WTC11 (cell line): Measurements from ENCODE around the gene CAPZB. TPM values are rescaled to one million over a fixed set of nuclear protein-coding genes. Genes with fewer than 3 reads are reported as not detected.

ENCODE experiments used
- ATAC-seq: fragments of 200-7000 bp; cut with Tn5 transposase; 2 replicates; pipeline ENCODE4 v1.10.0; 2021; ENCODE audit warnings: mild to moderate bottlenecking, moderate library complexity
- CTCF ChIA-PET: fragments of 300-600 bp; sonication (Branson Sonifier 250); formaldehyde crosslinking; loops from one replicate; lab custom pipeline; 2021; ENCODE audit warnings: antibody characterized with exemption; lab: Charles Lee
- POLR2A ChIA-PET: fragments of 350-600 bp; sonication (Branson Sonifier 250); formaldehyde crosslinking; loops from one replicate; lab custom pipeline; 2021; ENCODE audit warnings: antibody characterized with exemption; lab: Charles Lee
- DNase-seq: peaks from one replicate; pipeline ENCODE4 v3.0.0; 2021; ENCODE audit warnings: low spot score
- H3K27ac Mint-ChIP-seq: 2 replicates; pipeline ENCODE4 v1.8.0; 2021; ENCODE audit warnings: mixed read lengths
- H3K27me3 Mint-ChIP-seq: 2 replicates; pipeline ENCODE4 v1.8.0; 2021; ENCODE audit warnings: low read depth, mild to moderate bottlenecking, moderate library complexity, mixed read lengths
- H3K36me3 Mint-ChIP-seq: 2 replicates; pipeline ENCODE4 v1.8.0; 2021; ENCODE audit warnings: mixed read lengths
- H3K4me1 Mint-ChIP-seq: 2 replicates; pipeline ENCODE4 v1.8.0; 2022; ENCODE audit warnings: mixed read lengths
- H3K4me3 Mint-ChIP-seq: 2 replicates; pipeline ENCODE4 v1.8.0; 2021; ENCODE audit warnings: mild to moderate bottlenecking, moderate library complexity, mixed read lengths
- H3K9me3 Mint-ChIP-seq: 2 replicates; pipeline ENCODE4 v1.8.0; 2021; ENCODE audit warnings: mixed read lengths
- ATF6 ChIP-seq: sonication (generic); formaldehyde crosslinking; IDR thresholded peaks from 2 replicates; pipeline ENCODE4 v1.8.1; 2023; ENCODE audit warnings: mild to moderate bottlenecking, missing genetic modification reagents
- CDX4 ChIP-seq: fragments of 250-450 bp; sonication (Bioruptor Pico); IDR thresholded peaks from 2 replicates; pipeline ENCODE4 v1.9.0; 2021; ENCODE audit warnings: moderate library complexity, mild to moderate bottlenecking, inconsistent platforms, borderline replicate concordance
- CREB1 ChIP-seq: sonication (generic); formaldehyde crosslinking; IDR thresholded peaks from 2 replicates; pipeline ENCODE4 v1.8.0; 2023; ENCODE audit warnings: mild to moderate bottlenecking, missing genetic modification reagents
- CTCF ChIP-seq: fragments of 200-600 bp; IDR thresholded peaks from 2 replicates; pipeline ENCODE4 v1.8.0; 2022; ENCODE audit warnings: antibody characterized with exemption
- EMX1 ChIP-seq: fragments of 250-450 bp; sonication (Bioruptor Pico); IDR thresholded peaks from 2 replicates; pipeline ENCODE4 v1.8.0; 2021; ENCODE audit warnings: mild to moderate bottlenecking
- FOXJ3 ChIP-seq: sonication (generic); formaldehyde crosslinking; IDR thresholded peaks from 2 replicates; pipeline ENCODE4 v1.9.0; 2021; ENCODE audit warnings: missing genetic modification reagents, mild to moderate bottlenecking, borderline replicate concordance
- GRHL2 ChIP-seq: fragments of 250-450 bp; sonication (Bioruptor Pico); IDR thresholded peaks from 2 replicates; pipeline ENCODE4 v1.8.0; 2022; ENCODE audit warnings: mild to moderate bottlenecking, moderate library complexity; ENCODE audit not compliant: insufficient replicate concordance, severe bottlenecking
- GTF2I ChIP-seq: fragments of 250-450 bp; sonication (Bioruptor Pico); conservative IDR thresholded peaks from 2 replicates; pipeline ENCODE4 v1.4.0; 2021; ENCODE audit warnings: mild to moderate bottlenecking
- HMGA2 ChIP-seq: fragments of 250-450 bp; sonication (Bioruptor Pico); IDR thresholded peaks from 2 replicates; pipeline ENCODE4 v1.4.0; 2021; ENCODE audit warnings: mild to moderate bottlenecking, moderate library complexity
- HMGXB4 ChIP-seq: sonication (generic); formaldehyde crosslinking; IDR thresholded peaks from 2 replicates; pipeline ENCODE4 v1.8.1; 2023; ENCODE audit warnings: mild to moderate bottlenecking, moderate library complexity, missing genetic modification reagents
- MXD4 ChIP-seq: fragments of 250-450 bp; sonication (Bioruptor Pico); IDR thresholded peaks from 2 replicates; pipeline ENCODE4 v1.8.0; 2021; ENCODE audit warnings: mild to moderate bottlenecking, moderate library complexity, borderline replicate concordance
- NFE2L1 ChIP-seq: sonication (generic); formaldehyde crosslinking; IDR thresholded peaks from 2 replicates; pipeline ENCODE4 v1.8.1; 2023; ENCODE audit warnings: missing genetic modification reagents
- NFYB ChIP-seq: sonication (generic); formaldehyde crosslinking; conservative IDR thresholded peaks from 2 replicates; pipeline ENCODE4 v1.8.0; 2022; ENCODE audit warnings: low read depth, missing genetic modification reagents
- OVOL2 ChIP-seq: fragments of 250-450 bp; sonication (Bioruptor Pico); IDR thresholded peaks from 2 replicates; pipeline ENCODE4 v1.9.0; 2021; ENCODE audit warnings: mild to moderate bottlenecking, borderline replicate concordance
- SP1 ChIP-seq: sonication (generic); formaldehyde crosslinking; conservative IDR thresholded peaks from 2 replicates; pipeline ENCODE4 v1.8.1; 2022; ENCODE audit warnings: missing genetic modification reagents
- TEAD1 ChIP-seq: sonication (generic); formaldehyde crosslinking; IDR thresholded peaks from 2 replicates; pipeline ENCODE4 v1.8.0; 2022; ENCODE audit warnings: mild to moderate bottlenecking, missing genetic modification reagents
- ZNF416 ChIP-seq: fragments of 250-450 bp; sonication (Bioruptor Pico); IDR thresholded peaks from 2 replicates; pipeline ENCODE4 v1.9.0; 2021; ENCODE audit warnings: mild to moderate bottlenecking, inconsistent platforms
- ZNF423 ChIP-seq: fragments of 250-450 bp; sonication (Bioruptor Pico); IDR thresholded peaks from 2 replicates; pipeline ENCODE4 v2.1.2; 2022; ENCODE audit warnings: mild to moderate bottlenecking, moderate library complexity
- total RNA-seq: library from RNA; stranded (reverse); gene quantifications from 3 replicates; pipeline ENCODE4 v1.2.3, GENCODE V29; 2021
- TF ChIP-seq, protein P1 (sequence below): fragments of 250-450 bp; sonication (Bioruptor Pico); IDR thresholded peaks from 2 replicates; pipeline ENCODE4 v1.9.0; 2021; ENCODE audit warnings: mild to moderate bottlenecking
- TF ChIP-seq, protein P2 (sequence below): sonication (generic); formaldehyde crosslinking; IDR thresholded peaks from 2 replicates; pipeline ENCODE4 v1.8.0; 2023; ENCODE audit warnings: missing genetic modification reagents, mild to moderate bottlenecking, borderline replicate concordance

Gene CAPZB
- total RNA-seq, 1 experiment from 2014 or later: 348 TPM

DNA sequence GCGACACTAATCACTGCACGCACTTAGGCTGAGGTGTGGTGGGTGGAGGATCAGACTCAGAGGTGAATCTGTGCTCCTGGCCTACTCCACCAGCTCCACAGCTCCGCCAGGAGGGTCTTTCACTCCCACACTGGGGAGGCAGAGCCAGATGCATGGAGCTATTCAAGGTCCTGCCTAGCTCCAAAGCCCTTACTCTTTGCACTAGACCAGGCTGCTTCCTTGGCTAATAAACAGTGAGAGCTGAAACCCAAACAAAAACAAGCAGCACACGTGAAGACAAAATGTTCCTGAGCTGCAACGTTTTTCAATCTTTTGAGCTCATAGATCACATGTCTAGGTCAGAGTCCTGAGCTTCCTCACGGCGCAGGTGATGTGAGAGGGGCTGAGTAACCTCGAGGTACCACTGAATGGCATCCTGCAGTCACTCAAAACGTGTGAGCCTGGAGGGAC, 19.2 kb downstream of the CAPZB start:
- Mint-ChIP-seq H3K36me3 (peaks cover 11% of the 10 kb centered on the region), H3K4me1 (peaks cover 81% of the 10 kb centered on the region), H3K27me3 (no peaks in the 10 kb centered on the region), H3K9me3 (peaks cover 3% of the 10 kb centered on the region; the same call in 1 of the 2 replicates), H3K4me3 (no peak overlapping the region), H3K27ac (no peak overlapping the region)
- DNase-seq (no peak), ATAC-seq (peak; percentile 20)
- ChIA-PET CTCF (interaction anchor here (1.0 to 3.3 kb wide), 9 partner anchors 18 to 188 kb away, joined by 3 to 11 read pairs (median 4); no protein-coding TSS in a partner anchor), POLR2A (interaction anchor here (0.6 to 1.1 kb wide), 2 partner anchors 16 to 888 kb away, joined by 3 to 4 read pairs; no protein-coding TSS in a partner anchor)
- TF ChIP-seq HMGXB4 (CRISPR knock-in tag): no peak
- no peak for TF ChIP-seq EMX1 (CRISPR knock-in tag)
- TF ChIP-seq MXD4 (CRISPR knock-in tag): no peak

- Mint-ChIP-seq H3K36me3 (peaks cover 11% of the 10 kb centered on the region), H3K9me3 (peaks cover 3% of the 10 kb centered on the region; the same call in 1 of the 2 replicates), H3K4me3 (no peak overlapping the region), H3K4me1 (peaks cover 82% of the 10 kb centered on the region), H3K27ac (peak overlapping the region; percentile 20; the same call in 1 of the 2 replicates), H3K27me3 (no peaks in the 10 kb centered on the region)
- POLR2A ChIA-PET: interaction anchor here (1.1 kb wide), 1 partner anchor 16 kb away, joined by 4 read pairs; no protein-coding TSS in a partner anchor
- no peak for TF ChIP-seq ZNF423
- no peak for TF ChIP-seq NFE2L1
- no peak for TF ChIP-seq GTF2I (CRISPR knock-in tag)
- no peak for TF ChIP-seq TEAD1 (CRISPR knock-in tag)
- TF ChIP-seq SP1 (CRISPR knock-in tag): no peak
- TF ChIP-seq CREB1 (CRISPR knock-in tag): no peak
- no peak for TF ChIP-seq NFYB (CRISPR knock-in tag)
- TF ChIP-seq HMGA2: no peak
- TF ChIP-seq ZNF416: no peak
- TF ChIP-seq MXD4 (CRISPR knock-in tag): no peak
- TF ChIP-seq CTCF: no peak
- TF ChIP-seq, protein P1, sequence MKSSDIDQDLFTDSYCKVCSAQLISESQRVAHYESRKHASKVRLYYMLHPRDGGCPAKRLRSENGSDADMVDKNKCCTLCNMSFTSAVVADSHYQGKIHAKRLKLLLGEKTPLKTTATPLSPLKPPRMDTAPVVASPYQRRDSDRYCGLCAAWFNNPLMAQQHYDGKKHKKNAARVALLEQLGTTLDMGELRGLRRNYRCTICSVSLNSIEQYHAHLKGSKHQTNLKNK: no peak
- TF ChIP-seq GRHL2 (CRISPR knock-in tag): no peak
- TF ChIP-seq CDX4 (CRISPR knock-in tag): no peak
- no peak for TF ChIP-seq ATF6 (CRISPR knock-in tag)
- no peak for TF ChIP-seq OVOL2 (CRISPR knock-in tag)
- TF ChIP-seq, protein P2, sequence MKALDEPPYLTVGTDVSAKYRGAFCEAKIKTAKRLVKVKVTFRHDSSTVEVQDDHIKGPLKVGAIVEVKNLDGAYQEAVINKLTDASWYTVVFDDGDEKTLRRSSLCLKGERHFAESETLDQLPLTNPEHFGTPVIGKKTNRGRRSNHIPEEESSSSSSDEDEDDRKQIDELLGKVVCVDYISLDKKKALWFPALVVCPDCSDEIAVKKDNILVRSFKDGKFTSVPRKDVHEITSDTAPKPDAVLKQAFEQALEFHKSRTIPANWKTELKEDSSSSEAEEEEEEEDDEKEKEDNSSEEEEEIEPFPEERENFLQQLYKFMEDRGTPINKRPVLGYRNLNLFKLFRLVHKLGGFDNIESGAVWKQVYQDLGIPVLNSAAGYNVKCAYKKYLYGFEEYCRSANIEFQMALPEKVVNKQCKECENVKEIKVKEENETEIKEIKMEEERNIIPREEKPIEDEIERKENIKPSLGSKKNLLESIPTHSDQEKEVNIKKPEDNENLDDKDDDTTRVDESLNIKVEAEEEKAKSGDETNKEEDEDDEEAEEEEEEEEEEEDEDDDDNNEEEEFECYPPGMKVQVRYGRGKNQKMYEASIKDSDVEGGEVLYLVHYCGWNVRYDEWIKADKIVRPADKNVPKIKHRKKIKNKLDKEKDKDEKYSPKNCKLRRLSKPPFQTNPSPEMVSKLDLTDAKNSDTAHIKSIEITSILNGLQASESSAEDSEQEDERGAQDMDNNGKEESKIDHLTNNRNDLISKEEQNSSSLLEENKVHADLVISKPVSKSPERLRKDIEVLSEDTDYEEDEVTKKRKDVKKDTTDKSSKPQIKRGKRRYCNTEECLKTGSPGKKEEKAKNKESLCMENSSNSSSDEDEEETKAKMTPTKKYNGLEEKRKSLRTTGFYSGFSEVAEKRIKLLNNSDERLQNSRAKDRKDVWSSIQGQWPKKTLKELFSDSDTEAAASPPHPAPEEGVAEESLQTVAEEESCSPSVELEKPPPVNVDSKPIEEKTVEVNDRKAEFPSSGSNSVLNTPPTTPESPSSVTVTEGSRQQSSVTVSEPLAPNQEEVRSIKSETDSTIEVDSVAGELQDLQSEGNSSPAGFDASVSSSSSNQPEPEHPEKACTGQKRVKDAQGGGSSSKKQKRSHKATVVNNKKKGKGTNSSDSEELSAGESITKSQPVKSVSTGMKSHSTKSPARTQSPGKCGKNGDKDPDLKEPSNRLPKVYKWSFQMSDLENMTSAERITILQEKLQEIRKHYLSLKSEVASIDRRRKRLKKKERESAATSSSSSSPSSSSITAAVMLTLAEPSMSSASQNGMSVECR (CRISPR knock-in tag): no peak
- TF ChIP-seq FOXJ3: no peak
- no peak for DNase-seq
- no peak for ATAC-seq
- CTCF ChIA-PET: interaction anchor here (1.0 to 3.3 kb wide), 8 partner anchors 19 to 188 kb away, joined by 3 to 11 read pairs (median 4); no protein-coding TSS in a partner anchor
These were observed 19.7 kb downstream of the CAPZB start for GRCh38 chr1:19465650-19466049.
